Stimulated activated CD4-positive, alpha-beta T cell treated with anti-CD3 and anti-CD28 coated beads, Interleukin-15, amount 100 ng/mL, for 1 hour (primary cell): ENCODE data around the gene MICAL1.

Source experiments
- DNase-seq, 2 donors: peaks; one replicate each; pipeline ENCODE4 v3.0.0-alpha.2; 2020; ENCODE audit warnings: low read depth in 1 of 2, low spot score in 1 of 2

MICAL1 gene

DNA sequence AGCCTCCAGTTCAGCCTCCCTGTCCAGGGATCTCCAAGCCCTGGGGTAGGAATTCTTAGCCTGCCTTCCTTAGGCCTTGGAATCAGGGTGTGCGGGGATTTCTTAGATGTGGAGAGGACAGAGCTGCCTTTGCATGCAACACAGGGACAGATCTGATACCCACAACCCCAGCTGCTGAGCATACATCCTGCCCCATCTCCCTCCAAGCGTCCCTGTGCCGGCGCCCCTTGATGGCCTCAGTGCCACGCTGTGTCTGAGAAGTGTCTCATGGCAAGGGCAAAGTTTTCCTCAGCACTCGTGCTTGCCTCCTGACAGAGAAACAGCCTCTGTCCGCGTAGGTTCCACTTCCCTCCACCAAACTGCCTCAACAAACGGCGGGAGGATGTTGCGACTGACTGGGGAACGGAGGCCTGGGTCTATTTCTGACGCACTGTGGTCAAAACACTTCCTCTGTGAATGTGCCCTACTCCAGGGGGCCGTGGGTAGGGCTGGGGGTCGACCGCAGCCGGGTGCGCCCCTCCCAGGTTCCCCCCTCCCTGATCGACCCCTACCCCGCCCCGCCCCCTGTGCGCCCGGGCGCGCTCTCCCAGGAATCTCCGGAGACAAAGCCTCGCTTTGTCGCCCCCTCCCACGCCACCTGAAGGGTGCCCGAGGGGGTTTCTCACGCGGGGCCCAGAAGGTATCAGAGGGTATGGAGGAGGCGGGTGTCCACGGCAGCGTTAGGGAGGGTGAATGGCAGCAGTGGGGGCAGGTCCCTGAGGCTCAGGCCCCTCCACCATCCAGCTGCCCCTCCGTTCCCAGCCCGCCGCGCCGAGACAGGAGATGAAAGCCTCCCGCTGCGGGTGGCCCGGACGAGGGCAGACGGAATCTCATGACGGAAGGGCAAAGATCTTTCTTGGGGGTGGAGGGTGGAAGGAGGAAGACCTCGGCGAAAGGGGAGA lies 806 bp downstream of the MICAL1 start:
- peak; percentile 32 to 39 for DNase-seq

DNA sequence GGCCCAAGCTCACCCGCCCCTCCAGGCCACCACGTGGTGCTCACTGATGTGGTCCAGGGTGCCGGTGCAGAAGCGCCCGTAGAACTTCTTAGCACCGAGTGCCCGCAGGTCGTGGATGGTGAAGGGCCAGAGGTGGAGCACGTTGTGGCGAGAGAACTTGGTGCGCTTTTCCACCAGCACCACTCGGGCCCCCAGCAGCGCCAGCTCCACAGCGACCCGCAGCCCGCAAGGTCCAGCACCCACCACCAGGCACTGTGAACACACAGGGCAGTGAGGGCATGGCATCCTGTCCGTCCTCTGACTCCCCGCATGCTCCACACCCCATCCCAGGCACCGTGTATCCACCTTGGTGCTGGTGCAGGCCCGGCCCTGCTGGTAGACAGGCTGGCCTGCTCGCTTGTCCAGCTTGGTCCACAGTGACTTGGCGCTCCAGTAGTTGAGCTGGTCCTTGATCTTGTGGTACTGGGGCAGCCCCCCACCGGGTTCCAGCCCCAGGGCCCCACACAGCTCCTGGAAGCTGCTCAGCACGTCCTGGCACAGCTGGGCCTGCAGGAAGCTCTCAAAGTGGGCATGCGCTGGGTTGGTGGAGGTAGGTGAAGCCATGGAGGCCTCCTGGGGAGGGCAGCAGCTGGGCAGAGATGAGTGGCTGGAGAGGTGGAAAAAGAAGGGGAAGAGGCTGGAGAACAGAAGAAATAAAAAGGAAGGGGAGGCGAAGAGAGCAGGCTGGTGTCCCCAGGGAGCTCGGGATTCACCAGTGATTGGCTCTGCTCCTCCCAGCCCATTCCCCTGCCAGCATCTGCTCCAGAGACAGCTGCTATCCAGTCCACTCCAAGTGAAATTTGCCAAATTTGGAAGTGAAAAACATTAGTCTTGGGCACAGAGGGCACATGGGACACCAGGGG lies 1.7 kb downstream of the MICAL1 start:
- DNase-seq, result no peak

DNA sequence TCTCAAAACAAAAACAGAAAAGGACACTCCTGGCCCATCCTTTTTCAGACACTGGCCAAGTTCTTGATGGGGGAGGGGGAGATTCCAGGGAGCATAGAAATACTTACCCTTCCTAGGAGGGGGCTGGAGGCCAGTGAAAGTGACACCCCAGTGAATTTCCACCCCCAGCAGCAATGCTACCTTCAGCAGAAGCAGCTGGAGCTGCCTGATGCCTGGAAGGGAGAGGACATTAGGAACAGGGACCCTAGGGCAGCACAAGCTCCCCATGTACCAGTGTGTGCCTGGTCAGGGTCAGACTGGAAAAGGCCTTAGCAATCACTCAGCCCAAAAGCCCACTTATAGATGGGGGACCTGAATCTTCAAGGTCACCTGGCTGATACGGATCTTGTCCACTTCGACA lies 2.4 kb downstream of the MICAL1 start:
- no peak for DNase-seq

DNA sequence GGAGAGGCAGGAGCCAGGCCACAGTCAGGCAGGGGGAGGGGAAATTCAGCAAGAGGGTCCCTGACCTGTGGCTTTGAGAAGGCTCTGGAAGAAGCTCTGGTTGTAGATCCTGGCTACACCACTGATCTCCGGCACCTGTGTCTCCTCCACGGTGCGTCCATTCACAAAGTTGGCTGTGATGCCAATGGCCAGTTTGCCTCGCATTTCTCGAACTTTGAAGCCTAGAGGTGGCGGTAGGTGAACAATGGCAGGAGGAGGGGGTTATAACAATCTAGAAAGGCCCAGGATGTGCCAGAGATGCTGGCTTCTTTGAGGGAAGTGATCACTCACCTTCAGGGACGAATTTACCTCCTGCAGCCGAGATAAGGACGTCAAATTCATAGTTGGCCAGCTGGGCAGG lies 3.4 kb downstream of the MICAL1 start:
- DNase-seq, result no peak

DNA sequence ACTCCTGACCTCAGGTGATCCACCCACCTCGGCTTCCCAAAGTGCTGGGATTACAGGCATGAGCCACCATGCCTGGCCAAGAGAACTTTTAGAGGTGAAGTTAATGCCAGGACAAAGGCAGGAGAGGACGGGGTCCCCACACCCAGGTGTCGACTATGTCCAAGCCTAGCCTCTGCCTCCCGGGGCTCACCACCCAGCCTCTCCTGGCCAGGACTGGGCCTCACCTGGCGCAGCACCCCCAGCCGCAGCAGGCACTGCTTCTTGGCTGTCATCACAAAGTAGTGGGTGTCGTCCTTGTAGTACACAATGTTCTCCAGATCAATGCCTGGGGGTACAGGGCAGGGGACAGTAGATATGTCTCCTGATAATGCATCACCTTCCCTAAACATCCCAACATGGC lies 4.2 kb downstream of the MICAL1 start:
- no peak for DNase-seq

DNA sequence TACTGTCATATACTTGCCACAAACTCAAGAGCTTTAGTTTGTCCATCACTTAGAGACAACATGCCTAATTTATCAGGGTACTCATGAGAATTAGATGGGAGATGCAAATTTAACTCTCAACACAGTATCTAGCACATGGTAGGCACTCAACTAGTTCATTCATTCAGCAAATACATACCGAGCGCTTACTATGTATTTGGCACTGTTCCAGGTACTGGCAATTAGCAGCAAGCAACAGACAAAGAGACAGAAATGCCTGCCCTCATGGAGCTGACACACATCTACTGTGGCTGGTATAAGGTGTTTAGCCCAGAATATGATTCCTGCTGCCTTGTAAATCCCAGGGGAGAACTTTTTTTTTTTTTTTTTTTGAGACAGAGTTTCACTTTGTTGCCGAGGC lies 4.8 kb downstream of the MICAL1 start:
- no peak for DNase-seq

DNA sequence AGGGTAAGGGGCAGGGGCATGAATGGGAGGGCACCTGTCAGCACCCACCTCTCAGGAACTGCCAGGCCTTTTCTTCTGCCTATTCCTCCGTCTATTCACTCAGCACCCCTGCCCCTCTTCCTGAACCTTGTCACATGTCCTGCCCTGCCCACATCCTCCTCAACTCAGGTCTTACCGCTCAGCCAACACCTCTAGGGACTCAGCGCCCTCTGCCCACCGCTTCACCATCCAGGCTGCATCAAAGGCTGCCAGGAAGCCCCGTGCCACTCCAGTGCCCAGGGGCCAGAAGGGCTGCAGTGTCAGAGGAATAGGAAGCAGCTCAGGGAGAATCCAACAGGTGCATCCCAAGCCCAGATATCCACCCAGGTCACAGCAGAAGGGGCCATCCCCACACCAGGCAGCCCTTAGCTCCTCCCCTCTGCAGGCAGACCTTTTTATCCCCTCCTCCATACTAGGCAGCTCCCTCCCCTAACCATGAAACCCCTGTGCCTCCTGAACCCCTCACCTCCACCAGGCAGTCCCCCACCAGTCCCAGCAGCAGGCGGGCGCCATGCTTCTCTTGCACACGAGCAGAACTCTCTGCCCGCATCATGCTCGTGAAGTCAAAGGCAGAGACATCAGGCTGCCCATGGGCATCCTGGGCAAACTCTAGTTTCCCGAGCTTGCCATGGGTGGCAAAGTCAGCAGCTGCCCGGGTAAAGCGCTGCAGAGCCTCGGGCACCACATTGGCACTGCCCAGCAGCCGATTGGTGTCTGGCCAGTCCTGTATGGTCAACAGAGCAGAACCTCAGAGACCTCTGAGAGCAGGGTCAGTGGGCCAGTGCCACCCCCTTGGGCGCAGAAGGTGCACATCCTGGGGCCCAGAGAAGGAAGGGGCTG lies 5.5 kb downstream of the MICAL1 start:
- DNase-seq, result no peak

DNA sequence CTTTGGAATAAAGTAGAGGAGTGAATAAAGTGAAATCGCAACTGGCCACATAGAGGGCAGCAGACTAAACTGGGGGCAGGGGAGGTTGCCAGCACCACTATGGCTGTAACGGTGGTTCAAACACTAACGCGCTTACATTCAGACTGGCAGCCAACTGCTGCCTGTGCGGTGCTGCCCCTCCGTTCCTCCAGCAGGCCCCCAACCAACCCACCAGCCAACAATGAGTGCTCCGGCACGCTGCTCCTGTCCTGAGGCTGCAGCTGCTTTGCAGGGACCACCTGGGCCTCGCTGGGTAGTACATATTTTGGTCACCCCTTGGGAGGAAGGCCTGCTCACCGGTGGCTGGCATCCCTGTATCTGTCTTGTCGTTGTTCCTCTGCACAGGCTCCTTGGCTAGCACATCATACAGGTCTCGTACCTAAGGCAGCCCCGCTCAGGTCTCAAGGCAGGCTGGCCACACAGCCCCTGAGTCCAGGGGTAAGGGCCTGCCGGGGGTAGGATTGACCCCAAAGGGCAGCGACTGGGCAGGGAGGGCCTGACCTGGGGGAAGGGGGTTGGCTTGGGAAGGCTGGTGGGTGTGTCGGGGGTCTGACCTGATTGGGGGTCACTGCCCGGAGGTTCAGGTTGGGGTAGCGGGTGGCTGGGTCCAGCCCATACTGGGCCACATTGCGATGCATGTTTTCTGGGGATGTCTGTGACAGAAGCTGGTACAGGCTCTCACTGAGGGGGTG lies 6.3 kb downstream of the MICAL1 start:
- DNase-seq, result no peak

DNA sequence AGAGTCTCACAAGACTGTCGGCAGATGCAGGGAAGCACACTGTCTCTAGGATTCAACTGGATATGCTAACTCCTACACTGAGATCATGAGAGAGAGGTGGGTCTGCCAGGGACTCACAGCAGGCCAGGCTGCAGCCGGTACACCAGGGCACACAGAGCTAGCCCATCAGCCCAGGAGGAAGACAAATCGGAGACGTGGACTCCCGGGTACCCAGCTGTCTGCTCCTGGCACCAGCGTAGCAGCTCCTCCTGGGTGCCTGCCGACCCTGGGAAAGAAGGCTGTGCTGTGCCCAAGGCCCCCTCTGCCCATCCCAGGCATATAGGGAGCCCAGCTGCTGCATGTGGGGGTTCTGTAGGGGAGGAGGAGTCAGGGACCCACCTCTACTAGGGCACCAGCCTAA lies 7.0 kb downstream of the MICAL1 start:
- no peak for DNase-seq

DNA sequence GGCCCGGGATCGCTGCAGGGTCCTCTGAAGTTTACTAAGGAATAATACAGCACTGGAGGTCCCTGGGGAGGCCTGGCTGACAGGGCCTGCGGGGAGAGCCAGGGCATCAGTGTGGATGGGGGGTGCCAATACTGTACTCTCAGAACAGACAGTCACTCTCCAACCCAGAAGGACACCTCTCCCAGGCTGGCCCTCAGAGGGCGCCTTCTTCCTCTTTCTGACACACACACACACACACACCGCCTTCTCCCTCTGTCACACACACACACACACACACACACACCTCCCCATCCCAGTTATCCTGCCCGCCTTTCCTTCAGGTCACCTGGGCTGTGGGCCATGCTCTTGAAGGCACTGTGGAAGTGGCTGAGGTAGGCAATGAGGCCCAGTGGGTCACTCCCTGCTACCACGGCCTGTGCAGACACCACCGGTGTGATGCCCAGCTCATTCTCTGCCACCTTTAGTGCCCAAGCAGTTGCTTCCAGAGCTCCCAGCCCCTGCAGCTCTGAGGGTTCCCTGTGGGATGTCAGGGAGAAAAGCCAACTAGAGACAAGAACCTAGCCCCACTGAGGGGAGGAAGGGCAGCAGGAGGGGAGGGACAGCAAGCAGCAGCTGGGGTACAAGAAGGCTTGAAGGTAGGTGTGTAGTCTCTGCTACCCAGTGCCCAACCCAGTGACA lies 7.6 kb downstream of the MICAL1 start:
- DNase-seq, result no peak

DNA sequence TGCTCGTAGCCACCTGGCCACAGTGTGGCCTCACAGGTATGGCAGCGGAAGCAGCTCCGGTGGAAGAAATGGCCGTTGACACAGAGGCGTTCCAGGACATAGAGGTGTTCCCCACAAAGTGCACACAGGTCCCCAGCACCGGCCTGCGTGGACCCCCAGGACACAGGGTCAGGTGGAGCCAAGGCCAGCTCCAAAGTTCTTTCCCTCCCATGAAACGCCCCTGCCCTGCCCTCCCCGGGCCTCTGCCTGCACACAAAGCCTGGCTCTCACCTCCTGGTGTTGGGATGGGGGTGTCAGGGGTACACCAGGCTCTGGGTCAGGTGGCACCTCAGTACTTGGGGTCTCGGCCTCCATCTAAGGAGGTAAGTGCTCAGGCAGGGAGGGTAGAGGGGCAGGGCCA lies 8.5 kb downstream of the MICAL1 start:
- DNase-seq, result no peak

DNA sequence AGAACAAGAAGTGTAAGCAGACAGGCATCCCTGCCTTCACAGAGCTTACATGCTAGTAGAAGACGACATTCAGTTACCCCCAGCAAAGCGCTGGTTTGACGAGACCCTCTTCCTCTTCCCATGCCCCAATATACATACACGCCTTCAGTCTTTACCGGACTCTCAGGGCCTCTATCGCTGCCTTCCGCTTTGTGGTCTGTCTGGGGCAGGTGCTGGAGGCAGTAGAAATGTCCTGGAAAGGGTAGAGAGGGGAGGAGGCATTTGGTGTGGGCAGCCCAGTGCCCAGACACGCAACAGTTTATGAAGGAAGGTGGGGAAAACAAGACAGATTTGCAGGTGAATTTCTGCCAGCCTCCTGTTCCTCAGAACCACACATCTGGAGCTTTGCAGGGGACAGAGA lies 9.0 kb downstream of the MICAL1 start:
- DNase-seq, result no peak

DNA sequence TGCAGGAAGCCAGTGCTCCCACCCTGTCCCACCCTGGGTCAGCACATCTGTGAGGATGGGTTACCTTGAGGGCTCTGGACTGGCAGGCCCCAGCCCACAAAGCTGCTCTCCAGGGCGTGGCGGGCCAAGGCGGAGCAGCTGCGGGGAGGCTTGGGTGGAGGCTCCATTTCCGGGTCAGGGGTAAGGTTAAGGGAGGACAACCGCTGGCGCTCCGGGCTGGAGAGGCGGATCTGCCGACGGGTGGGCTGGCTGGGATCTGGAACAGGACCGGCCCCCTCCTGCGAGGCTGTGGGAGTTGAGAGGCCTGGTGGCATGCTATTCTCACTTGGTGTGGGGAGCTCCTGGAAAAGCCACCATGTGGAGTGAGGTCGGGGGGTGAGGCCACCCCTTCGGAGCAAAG lies 9.5 kb downstream of the MICAL1 start:
- no peak for DNase-seq

DNA sequence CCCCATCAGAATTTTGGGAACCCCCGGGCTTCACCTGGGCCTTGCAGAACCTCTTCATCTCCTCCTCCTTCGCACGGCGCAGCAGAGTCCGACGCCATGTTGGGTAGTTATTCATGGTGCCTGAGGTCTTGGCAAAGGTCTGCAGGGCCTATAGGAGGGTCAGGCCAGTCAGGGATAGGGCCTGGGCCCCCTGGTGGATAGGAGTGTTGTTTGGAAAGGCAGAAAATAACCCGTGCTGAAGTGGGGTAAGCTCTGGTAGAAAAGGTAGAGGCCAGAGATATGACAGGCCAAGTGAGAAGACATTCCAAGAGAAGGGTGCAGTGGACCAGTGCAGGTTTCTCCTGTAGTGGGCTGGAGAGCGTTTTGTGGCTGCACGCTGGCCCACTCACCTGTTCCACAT lies 10.2 kb downstream of the MICAL1 start:
- no peak for DNase-seq

DNA sequence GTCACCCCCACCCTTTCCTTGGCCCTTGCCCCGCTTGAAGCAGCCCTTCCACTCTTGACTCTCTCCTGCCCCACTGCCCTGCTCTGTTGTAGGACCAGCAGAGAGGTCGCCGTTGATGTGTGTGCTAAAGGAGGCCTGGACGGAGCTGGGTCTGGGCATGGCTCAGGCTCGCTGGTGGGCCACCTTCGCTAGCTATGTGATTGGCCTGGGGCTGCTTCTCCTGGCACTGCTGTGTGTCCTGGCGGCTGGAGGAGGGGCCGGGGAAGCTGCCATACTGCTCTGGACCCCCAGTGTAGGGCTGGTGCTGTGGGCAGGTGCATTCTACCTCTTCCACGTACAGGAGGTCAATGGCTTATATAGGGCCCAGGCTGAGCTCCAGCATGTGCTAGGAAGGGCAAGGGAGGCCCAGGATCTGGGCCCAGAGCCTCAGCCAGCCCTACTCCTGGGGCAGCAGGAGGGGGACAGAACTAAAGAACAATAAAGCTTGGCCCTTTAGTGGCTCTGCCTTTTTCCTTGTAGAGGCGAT lies 12.1 kb downstream of the MICAL1 start:
- no peak for DNase-seq

DNA sequence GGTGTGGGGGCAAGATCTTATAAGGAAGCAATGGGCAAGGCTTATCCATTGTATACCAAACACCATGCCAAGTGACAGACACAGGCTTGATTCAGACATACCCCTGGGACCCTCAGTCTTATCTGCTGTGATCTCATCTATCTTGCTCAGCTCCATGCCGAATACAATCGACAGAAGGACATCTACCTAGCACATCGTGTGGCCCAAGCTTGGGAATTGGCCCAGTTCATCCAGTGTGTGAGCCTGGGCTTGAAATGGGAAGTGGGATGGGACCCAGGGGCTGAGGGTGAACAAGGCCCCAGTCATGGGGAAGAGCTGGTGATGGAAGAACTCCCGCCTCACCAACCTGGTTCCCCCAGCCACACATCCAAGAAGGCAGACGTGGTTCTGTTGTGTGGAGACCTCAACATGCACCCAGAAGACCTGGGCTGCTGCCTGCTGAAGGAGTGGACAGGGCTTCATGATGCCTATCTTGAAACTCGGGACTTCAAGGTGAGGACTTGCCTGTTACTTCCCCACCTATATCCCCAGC lies 13.1 kb downstream of the MICAL1 start:
- DNase-seq, result no peak

DNA sequence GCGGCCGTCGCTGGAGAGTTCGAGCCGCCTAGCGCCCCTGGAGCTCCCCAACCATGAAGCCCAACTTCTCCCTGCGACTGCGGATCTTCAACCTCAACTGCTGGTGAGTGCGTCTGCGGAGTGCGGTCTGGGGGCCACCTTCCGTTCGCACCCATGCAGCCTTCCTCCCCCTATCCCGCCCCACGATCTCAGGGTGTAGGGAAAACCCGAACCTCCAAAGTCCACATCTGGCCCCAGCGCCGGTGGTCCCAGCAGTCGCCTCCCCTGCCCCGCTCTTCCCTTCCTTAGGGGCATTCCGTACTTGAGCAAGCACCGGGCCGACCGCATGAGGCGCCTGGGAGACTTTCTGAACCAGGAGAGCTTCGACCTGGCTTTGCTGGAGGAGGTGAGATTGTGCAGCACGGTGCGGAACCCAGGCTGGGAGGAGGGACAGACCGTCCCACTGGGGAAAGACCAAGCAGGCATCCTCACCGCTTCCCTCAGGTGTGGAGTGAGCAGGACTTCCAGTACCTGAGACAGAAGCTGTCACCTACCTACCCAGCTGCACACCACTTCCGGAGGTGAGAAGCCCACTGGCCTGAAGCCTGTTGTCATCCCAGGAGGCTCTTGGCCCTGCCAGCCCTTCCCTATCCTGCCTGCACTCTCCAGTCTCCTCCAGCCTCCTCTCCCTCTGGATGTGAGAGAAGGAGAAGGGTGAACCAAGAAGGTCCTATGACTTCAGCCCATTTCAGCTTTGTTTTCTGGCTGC lies 14.3 kb downstream of the MICAL1 start:
- DNase-seq, result peak in 1 of 2 donors; percentile 30

DNA sequence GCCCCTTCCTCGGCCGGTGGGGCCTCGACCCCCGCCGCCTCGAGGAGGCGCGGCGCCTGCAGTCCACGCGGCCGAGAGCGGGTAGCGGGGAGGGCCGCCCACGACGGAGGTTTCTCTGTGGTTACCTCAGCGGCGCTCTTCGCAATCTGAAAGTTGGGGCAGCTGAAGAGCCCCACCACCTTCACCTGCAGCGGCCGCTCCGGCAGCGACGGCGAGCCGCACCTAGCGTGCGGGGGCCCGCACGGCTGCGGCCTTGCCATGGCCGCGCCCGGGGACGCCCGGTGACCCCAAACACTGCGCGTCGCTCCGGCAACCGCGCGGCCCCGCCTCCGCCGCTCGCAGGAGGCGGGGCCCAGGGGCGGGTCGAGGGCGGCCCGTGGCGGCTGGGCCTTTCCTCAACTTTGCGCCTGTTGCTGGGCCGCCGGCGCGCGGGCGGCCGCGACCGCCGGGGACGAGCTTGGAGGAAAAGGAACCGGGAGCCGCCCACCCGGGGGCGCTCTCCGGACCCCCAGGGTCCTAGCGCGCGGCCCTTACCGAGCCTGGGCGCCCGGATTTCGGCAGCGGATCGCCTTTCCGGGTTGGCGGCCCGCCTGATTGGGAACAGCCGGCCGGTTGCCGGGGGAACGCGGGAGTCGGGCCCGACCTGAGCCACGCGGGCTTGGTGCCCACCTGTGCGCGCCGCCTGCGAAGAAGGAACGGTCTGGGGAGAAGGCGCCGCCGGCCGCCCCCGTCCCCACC lies 15.1 kb downstream of the MICAL1 start, which contains the start of the genes PPIL6 and SMPD2:
Gene PPIL6 (minus strand): TSS at position 298 of the 738 bp plus-strand sequence. CDS start 38 bp downstream, at position 260.
Gene SMPD2 (plus strand): TSS at position 394 of the 738 bp plus-strand sequence. CDS start 398 bp downstream, outside the sequence.
- DNase-seq, result peak; percentile 63 to 75
